Trophoblast cell (in vitro differentiated cells and primary cell): ENCODE results near the gene SMAD3.
A peak's percentile ranks its signal among the peaks of the same experiment; 100 is the strongest.

Source experiments
- DNase-seq, 2 donors: peaks; one replicate each; pipeline ENCODE4 v3.0.0-alpha.2; 2016
- H2AFZ ChIP-seq: 2 replicates; pipeline ENCODE4 v1.6.1; 2013; ENCODE audit warnings: low read length, moderate library complexity, mild to moderate bottlenecking; ENCODE audit not compliant: insufficient read depth, poor library complexity
- H2AK5ac ChIP-seq: 2 replicates; pipeline ENCODE4 v1.6.1; 2013; ENCODE audit warnings: mild to moderate bottlenecking, low read length
- H2BK120ac ChIP-seq: 2 replicates; pipeline ENCODE4 v1.6.1; 2013; ENCODE audit warnings: low read length, mild to moderate bottlenecking, moderate library complexity; ENCODE audit not compliant: insufficient read depth, poor library complexity
- H2BK12ac ChIP-seq: 2 replicates; pipeline ENCODE4 v1.6.1; 2013; ENCODE audit warnings: mild to moderate bottlenecking, low read length, moderate library complexity
- H2BK5ac ChIP-seq: 2 replicates; pipeline ENCODE4 v1.6.1; 2013; ENCODE audit warnings: low read length, low read depth, moderate library complexity, mild to moderate bottlenecking; ENCODE audit not compliant: poor library complexity
- H3K14ac ChIP-seq: 2 replicates; pipeline ENCODE4 v1.6.1; 2013; ENCODE audit warnings: mild to moderate bottlenecking, low read length
- H3K18ac ChIP-seq: 2 replicates; pipeline ENCODE4 v1.6.1; 2013; ENCODE audit warnings: mild to moderate bottlenecking, low read length
- H3K23ac ChIP-seq: 2 replicates; pipeline ENCODE4 v1.6.1; 2013; ENCODE audit warnings: low read length
- H3K27ac ChIP-seq: 2 replicates; pipeline ENCODE4 v1.5.1; 2013; ENCODE audit warnings: low read depth, mild to moderate bottlenecking, inconsistent platforms, low read length, moderate library complexity
- H3K27me3 ChIP-seq: 2 replicates; pipeline ENCODE4 v1.6.1; 2013; ENCODE audit warnings: inconsistent platforms, mild to moderate bottlenecking, low read length, moderate library complexity; ENCODE audit not compliant: insufficient read depth
- H3K36me3 ChIP-seq, 2 experiments: 1 replicate in 1 of 2; 2 replicates in 1 of 2; pipeline ENCODE4 v1.6.1; 2013; ENCODE audit warnings: low read length in 2 of 2, mild to moderate bottlenecking in 2 of 2, moderate library complexity in 1 of 2; ENCODE audit not compliant: insufficient read depth in 2 of 2, control insufficient read depth in 1 of 2
- H3K4ac ChIP-seq: 2 replicates; pipeline ENCODE4 v1.6.1; 2013; ENCODE audit warnings: low read depth, mild to moderate bottlenecking, low read length, moderate library complexity
- H3K4me1 ChIP-seq, 2 experiments: 1 replicate in 1 of 2; 2 replicates in 1 of 2; pipeline ENCODE4 v1.6.1; 2013; ENCODE audit warnings: low read length in 2 of 2, mild to moderate bottlenecking in 2 of 2, moderate library complexity in 1 of 2; ENCODE audit not compliant: insufficient read depth in 2 of 2, control insufficient read depth in 1 of 2
- H3K4me2 ChIP-seq: 2 replicates; pipeline ENCODE4 v1.6.1; 2013; ENCODE audit warnings: inconsistent platforms, mild to moderate bottlenecking, low read length, moderate library complexity
- H3K4me3 ChIP-seq: 2 replicates; pipeline ENCODE4 v1.5.1; 2013; ENCODE audit warnings: mild to moderate bottlenecking, low read depth, low read length, inconsistent platforms
- H3K79me1 ChIP-seq: one replicate; pipeline ENCODE4 v1.6.1; 2013; ENCODE audit warnings: low read length
- H3K79me2 ChIP-seq: 2 replicates; pipeline ENCODE4 v1.6.1; 2013; ENCODE audit warnings: low read length, mild to moderate bottlenecking; ENCODE audit not compliant: control insufficient read depth, insufficient read depth, poor library complexity
- H3K9ac ChIP-seq: 2 replicates; pipeline ENCODE4 v1.6.1; 2013; ENCODE audit warnings: mild to moderate bottlenecking, low read length
- H3K9me3 ChIP-seq: 2 replicates; pipeline ENCODE4 v1.6.1; 2013; ENCODE audit warnings: low read depth, mild to moderate bottlenecking, control low read depth, inconsistent platforms, low read length; ENCODE audit not compliant: insufficient read depth
- H4K12ac ChIP-seq: 2 replicates; pipeline ENCODE4 v1.6.1; 2013; ENCODE audit warnings: low read depth, mild to moderate bottlenecking, low read length, moderate library complexity
- H4K8ac ChIP-seq: 2 replicates; pipeline ENCODE4 v1.6.1; 2013; ENCODE audit warnings: low read depth, mild to moderate bottlenecking, low read length, moderate library complexity
- H4K91ac ChIP-seq: one replicate; pipeline ENCODE4 v1.6.1; 2013; ENCODE audit warnings: low read depth, mild to moderate bottlenecking, low read length, moderate library complexity
- WGBS: extraction: QIAGEN DNeasy Blood & Tissue Kit; methylation state at CpG from one replicate; pipeline ENCODE4 v1.1.7; 2013; ENCODE audit warnings: missing lambda C conversion rate; ENCODE audit not compliant: insufficient read length, insufficient coverage; ENCODE audit errors: extremely low coverage; 5-methylcytosine and 5-hydroxymethylcytosine counted together

The SMAD3 gene

DNA sequence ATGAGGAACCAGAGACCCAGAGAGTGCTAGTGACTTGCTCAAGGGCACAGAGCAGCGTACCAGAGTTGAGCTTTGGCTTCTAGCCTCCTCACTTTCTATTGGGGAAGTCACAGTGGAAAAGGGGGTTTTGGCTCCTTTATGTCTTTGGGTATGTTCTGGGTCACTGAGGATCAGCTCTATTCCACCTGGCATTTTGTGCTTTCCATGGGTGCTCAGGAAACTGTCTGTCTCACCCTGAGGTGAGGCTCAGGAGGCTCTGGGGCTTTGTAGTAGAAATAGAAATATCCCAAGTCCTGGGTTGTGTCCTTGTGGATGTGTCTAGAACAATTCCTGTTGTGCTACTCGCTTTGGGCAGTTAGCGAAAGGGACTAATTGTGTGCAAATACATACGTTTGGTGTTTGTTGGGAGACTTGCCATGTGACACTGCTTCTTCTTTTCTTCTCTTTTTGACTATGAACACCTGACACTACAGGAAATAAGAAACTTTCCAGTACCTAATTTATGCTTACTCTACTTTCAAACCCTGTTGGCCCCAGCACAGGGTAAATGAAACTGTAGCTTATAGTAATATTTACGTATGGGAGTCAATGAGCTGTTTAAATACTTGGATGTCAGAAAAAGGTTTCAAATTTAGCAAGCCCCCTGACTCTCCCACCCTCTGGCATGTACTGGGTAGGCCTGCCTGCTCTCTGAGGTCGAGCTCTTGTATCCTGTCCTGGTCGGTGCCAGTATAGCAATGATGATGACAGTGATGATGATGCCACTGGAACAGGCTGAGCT lies 35.6 kb downstream of the SMAD3 start:
- Histone ChIP-seq H3K79me1 (peaks cover 4% of the 10 kb centered on the region), H2BK120ac (no peak overlapping the region), H3K4me1 (peaks cover 14 to 34% of the 10 kb centered on the region in 2 experiments), H3K79me2 (no peaks in the 10 kb centered on the region), H3K27ac (no peak overlapping the region), H3K23ac (no peak overlapping the region), H4K91ac (no peak overlapping the region), H3K36me3 (peaks cover 2 to 3% of the 10 kb centered on the region in 2 experiments), H2AFZ (no peak overlapping the region), H4K12ac (no peak overlapping the region), H3K9me3 (no peaks in the 10 kb centered on the region), H2AK5ac (no peak overlapping the region), H2BK5ac (no peak overlapping the region), H2BK12ac (no peak overlapping the region), H3K4me2 (no peak overlapping the region), H3K27me3 (no peaks in the 10 kb centered on the region), H3K4ac (no peak overlapping the region), H3K14ac (no peak overlapping the region), H4K8ac (no peak overlapping the region), H3K4me3 (no peak overlapping the region), H3K9ac (no peak overlapping the region), H3K18ac (no peak overlapping the region)
- WGBS: no CpG with 5 or more reads among the region's 7 CpGs
- DNase-seq: no peak

DNA sequence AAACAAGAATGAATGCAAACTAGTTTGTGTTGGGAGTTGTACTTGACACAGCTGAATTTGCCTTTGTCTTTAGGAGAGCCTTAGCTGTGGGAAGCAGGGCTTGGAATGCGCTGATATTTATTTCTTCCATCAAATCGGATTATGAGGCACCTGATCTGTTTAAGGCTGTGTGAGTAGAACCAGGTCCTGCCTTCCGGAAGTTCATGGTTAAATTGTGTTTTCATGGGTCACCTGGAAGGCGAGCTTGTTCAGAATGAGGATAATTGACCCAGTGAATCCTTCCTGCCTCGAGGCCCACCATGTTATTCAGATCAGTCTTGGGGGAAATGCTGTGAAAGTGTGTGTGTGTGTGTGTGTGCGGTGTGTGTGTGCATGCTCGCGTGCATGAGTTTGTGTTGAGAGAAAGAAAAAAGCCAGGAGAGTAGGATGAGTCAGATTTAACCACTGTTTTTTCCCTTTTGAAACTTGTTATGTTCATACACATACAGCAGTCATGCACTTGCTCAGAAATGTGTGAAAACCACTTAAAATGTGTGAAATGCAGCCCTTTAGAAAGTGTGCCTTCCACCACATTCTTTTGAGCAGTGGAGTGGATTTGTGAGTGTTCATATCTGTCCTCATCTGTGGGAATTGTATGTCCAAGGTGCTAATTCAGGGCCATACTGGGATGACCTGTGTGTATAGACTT lies 36.7 kb downstream of the SMAD3 start:
- Histone ChIP-seq H2BK120ac (no peak overlapping the region), H3K27ac (no peak overlapping the region), H3K4me1 (peaks cover 21 to 44% of the 10 kb centered on the region in 2 experiments), H2AFZ (no peak overlapping the region), H4K12ac (no peak overlapping the region), H3K23ac (no peak overlapping the region), H2AK5ac (no peak overlapping the region), H3K79me2 (no peaks in the 10 kb centered on the region), H3K4ac (no peak overlapping the region), H3K9me3 (no peaks in the 10 kb centered on the region), H3K4me2 (no peak overlapping the region), H4K8ac (no peak overlapping the region), H3K18ac (no peak overlapping the region), H3K9ac (no peak overlapping the region), H2BK5ac (no peak overlapping the region), H4K91ac (no peak overlapping the region), H3K79me1 (peaks cover 12% of the 10 kb centered on the region), H3K4me3 (no peak overlapping the region), H2BK12ac (no peak overlapping the region), H3K27me3 (no peaks in the 10 kb centered on the region), H3K14ac (no peak overlapping the region), H3K36me3 (peaks cover 2 to 3% of the 10 kb centered on the region in 2 experiments)
- DNase-seq: peak in 1 of 2 donors; percentile 45
- no CpG with 5 or more reads among the region's 8 CpGs for WGBS

DNA sequence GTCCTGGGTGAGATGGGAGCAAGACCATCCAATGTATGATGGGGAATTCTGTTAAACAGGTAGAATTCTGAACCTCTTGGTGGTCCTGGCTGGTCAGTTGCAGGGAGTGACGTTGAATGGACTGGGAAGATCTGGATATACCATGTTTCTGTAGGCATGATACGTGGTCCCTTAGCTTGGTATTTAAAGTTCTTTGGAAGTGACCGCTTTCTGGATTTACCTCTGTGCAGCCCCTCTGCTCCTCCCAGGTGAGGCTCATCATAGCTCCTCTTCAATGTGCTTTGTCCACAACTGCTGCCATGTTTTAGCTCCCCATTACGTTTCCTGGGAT lies 37.2 kb downstream of the SMAD3 start:
- Histone ChIP-seq H2AFZ (no peak overlapping the region), H3K4me2 (no peak overlapping the region), H3K4ac (no peak overlapping the region), H2BK5ac (no peak overlapping the region), H2AK5ac (no peak overlapping the region), H3K79me1 (peaks cover 17% of the 10 kb centered on the region), H3K18ac (no peak overlapping the region), H3K14ac (no peak overlapping the region), H3K79me2 (no peaks in the 10 kb centered on the region), H2BK120ac (no peak overlapping the region), H4K91ac (no peak overlapping the region), H3K36me3 (peaks cover 2 to 3% of the 10 kb centered on the region in 2 experiments), H2BK12ac (no peak overlapping the region), H3K27ac (no peak overlapping the region), H3K9ac (no peak overlapping the region), H3K9me3 (no peaks in the 10 kb centered on the region), H3K27me3 (no peaks in the 10 kb centered on the region), H4K12ac (no peak overlapping the region), H3K23ac (no peak overlapping the region), H3K4me3 (no peak overlapping the region), H4K8ac (no peak overlapping the region), H3K4me1 (peaks cover 26 to 50% of the 10 kb centered on the region in 2 experiments)
- WGBS: no CpG with 5 or more reads among the region's 4 CpGs
- no peak for DNase-seq

DNA sequence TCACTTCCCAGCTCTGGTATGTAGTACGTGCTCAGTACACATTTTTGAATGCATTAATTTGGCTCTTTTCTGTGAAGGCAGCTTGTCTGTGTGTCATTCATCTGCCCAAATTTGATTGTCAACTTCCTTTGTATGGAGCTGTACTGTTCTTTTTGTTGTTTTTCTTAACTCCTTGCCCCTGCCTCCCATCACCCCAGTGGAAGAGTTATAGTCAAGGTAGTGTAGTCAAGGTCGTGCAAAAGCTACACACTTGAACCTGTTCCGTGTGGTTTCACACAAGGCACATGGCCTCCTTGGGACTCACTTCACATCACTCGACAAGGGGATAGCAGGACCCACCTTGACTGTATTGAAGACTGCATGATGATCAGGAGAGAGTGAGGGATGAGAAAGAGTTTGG lies 37.6 kb downstream of the SMAD3 start:
- H2BK120ac ChIP-seq: no peak overlapping the region
- no peak overlapping the region for H3K18ac ChIP-seq
- H3K23ac ChIP-seq: no peak overlapping the region
- H4K12ac ChIP-seq: no peak overlapping the region
- H3K4me1 ChIP-seq: peaks cover 26 to 51% of the 10 kb centered on the region in 2 experiments
- DNase-seq: no peak
- no peak overlapping the region for H3K27ac ChIP-seq
- H3K4ac ChIP-seq: no peak overlapping the region
- WGBS: no CpG with 5 or more reads among the region's 4 CpGs
- no peak overlapping the region for H2BK12ac ChIP-seq
- no peaks in the 10 kb centered on the region for H3K79me2 ChIP-seq
- H3K14ac ChIP-seq: no peak overlapping the region
- no peak overlapping the region for H2BK5ac ChIP-seq
- H3K9ac ChIP-seq: no peak overlapping the region
- peaks cover 2 to 3% of the 10 kb centered on the region in 2 experiments for H3K36me3 ChIP-seq
- H2AK5ac ChIP-seq: no peak overlapping the region
- no peak overlapping the region for H3K4me3 ChIP-seq
- no peak overlapping the region for H3K4me2 ChIP-seq
- H4K8ac ChIP-seq: no peak overlapping the region
- no peak overlapping the region for H4K91ac ChIP-seq
- H2AFZ ChIP-seq: no peak overlapping the region
- H3K27me3 ChIP-seq: no peaks in the 10 kb centered on the region
- H3K9me3 ChIP-seq: no peaks in the 10 kb centered on the region
- H3K79me1 ChIP-seq: peaks cover 17% of the 10 kb centered on the region
